A204.1 (cell line): ENCODE results near the gene CRYBA2.

Source experiments
- FAIRE-seq: peaks from 2 replicates; lab custom pipeline; 2012; peaks lifted over from hg19 to GRCh38; lab: Jason Lieb, UNC

The CRYBA2 gene, protein sequence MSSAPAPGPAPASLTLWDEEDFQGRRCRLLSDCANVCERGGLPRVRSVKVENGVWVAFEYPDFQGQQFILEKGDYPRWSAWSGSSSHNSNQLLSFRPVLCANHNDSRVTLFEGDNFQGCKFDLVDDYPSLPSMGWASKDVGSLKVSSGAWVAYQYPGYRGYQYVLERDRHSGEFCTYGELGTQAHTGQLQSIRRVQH

DNA sequence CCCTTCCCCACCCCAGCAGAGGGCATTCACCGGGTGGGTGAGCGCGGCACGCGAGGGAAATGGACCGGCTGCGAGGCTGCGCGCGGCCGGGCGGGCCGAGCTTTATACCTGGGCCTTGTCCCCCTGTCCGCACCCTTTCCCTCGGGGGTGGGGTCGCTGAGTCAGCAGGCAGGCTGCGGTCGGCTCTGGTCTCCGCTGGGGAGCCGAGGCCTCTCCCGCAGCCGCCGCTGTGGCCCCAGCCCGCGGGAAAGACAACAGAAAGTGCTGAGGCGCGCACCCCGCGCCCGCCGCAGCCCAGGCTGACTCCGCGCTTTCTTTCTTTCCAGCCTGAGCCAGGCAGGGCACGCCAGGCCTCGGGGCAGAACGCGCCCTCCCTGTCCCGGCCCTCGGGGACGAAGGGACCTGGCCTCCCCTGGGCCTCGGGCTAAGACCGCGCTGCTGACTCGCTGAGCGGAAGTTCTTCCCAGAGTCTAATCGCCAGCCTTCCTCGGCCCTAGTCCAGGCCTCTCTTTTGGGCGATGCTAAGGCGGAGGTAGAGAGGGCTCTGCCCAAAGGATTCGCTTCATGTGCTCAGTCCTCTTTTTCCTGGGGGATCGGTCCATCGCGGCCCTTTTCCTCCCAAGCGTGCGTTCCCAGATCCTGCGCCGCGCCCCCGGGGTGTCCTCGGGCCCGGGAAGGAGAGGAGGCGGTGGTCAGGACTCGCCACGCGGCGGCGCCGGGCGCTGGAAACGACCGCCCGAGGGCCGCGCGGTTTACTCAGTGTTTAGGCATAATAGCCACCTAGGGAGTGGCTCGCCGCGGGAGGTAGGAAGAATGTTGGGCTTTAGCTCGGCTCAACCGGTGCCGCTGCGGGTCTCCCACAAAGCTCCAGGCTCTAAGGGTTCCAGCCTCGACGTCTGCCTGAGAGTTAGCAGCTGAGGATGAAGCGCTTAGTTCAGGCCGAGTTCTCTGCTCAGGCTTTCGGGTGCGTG is at the start of gene CRYBA2:
Gene CRYBA2 (minus strand): TSS at position 78 of the 971 bp plus-strand sequence. CDS start 246 bp downstream, outside the sequence.
- FAIRE-seq, result no peak

DNA sequence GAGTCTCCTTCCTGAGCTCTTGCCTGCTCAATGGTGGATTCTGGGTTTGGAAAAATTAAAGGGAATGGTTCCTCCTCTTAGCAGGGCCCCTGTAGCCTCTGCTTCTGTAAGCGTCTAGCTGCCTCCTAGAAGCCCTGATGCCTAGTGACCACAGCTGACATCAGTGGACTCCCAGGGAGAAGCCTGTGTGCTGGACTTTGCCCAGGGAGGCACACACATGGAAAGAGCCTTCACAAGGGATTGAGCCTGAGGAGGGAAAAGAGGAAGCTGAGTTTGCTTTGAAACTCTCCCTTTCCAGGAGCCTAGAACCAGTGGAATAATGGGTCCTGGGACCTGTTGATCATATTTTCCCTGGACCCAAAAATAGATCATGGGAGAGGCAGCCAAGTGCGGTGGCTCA is 49.5 kb upstream of the CRYBA2 start:
- FAIRE-seq, result no peak

DNA sequence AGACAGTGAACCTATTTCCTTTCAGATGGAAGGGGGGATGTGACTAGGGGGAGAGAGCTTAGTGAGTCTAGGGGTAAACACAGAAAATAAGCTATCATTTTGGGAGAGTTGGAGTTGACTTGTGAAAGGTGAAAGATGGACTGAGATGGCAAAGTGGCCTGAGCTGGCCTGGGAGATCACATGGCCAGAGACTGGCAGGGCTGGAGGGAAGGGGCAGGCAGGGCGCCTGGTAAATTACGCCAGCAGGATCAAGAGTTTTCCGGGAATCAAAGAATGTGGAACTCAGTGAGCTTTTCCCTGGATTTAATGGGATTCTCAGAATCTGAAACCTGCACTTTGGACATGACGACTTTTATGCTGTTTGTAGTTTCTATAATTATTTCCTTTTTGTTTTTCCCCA is 48.9 kb upstream of the CRYBA2 start:
- FAIRE-seq, result no peak

DNA sequence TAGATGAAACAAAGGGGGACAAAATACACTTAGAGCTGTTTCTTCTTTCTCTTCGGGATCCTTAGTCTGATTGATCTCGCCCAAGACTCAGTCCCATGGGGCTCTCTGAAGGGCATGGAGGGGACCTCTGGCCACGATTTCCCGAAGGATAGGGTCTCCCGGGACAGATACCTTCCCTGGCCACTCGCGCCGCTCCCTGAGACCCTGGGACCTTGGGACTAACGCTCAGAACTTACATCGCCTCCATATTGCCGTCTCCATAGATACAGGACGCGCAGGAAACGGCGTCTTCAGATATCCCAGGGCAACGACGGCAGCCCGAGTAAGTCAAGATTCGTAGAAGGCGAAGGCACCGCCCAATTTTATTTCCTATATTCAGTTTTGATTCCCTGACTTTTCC is 48.0 kb upstream of the CRYBA2 start, which contains the start of gene CFAP65:
Gene CFAP65 (minus strand): TSS at position 265 of the 400 bp plus-strand sequence. CDS start 2,468 bp downstream, outside the sequence.
- FAIRE-seq, result no peak

DNA sequence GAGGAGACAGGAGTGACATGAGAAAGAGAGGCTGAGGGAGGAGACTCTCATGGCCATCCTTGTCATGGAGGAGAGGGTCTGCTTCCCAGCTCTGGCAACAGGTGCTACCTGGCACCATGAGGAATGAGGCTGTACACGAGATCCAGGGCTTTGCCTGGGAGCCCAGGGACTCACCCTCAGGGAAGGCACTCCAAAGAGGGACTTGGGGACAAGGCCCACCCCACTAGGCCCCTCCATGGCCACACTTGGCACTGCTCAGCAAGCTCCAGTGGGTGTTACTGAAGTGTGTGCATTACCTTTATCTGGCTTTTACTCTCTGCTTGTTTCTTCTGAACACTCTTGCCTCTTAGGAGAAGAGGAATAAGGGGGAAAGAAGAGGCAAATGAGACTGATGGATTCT is 45.4 kb upstream of the CRYBA2 start:
- FAIRE-seq, result no peak

DNA sequence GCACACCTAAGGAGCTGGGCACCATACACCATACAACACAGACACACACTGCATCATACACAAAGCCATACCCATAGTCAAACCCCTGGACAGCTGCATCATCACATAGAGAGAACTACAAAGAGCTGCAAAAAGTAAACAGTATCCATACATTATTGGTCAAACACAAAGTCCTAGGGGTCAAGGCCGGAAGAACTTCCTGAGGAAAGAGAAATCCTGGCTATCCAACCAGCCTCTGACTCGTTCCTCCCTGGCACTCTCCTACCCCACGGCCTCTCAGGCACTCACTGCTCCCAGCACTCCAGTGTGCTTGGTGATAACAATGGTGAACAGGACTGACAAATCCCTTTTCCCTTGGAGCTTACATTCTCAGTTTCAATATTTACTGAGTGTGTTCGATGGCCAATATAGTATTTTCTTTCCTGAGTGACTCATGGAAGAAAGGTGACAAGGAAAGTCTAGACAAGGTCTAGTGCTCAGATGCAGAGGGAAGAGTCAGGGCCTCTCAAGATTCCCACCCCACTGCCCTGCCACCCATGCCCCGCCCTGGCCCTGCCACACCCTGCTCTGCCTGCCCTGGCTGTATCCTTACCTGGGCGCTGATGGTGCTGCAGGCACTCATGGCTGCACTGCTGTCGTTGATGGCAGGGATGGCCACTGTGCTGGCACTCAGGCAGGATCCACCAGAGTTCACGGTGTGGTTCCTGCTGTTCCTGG is 44.7 kb upstream of the CRYBA2 start:
- FAIRE-seq, result no peak

DNA sequence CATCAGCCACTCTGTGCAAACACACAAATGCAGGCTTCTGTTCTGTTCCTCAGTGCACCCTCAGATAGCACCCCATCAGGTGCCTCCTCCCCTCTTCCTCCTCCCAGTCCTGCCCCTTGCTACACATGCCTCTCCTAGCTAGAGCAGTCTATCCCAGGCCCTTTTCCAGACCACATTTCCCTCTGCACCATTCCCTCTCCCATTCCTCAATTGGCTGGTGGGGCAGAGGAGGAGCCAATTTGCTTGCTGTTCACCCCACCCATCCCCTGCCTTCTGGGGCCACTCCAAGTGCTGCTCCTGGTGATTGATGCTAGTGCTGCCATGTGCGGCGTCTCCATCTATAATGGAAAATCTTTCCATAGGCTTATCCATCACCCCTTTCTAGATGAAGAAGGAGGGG is 42.7 kb upstream of the CRYBA2 start:
- no peak for FAIRE-seq

DNA sequence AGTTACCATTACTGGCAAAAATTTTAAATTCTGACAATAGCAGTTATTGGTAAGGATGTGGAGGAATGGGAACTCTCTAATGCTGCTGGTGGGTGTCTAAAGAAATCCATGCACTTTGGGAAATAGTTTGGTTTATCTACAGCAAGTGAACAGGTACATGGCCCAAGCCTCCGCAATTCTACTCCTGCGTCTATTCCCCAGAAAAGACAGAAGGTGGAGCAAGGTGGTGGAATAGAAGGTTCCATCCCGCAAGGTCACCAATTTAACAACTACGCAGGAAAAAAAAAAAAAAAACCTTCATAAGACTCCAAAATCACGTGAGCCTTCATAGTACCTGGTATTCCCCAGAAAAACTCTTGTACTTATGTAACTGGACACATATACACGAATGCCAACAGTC is 41.6 kb upstream of the CRYBA2 start:
- no peak for FAIRE-seq

DNA sequence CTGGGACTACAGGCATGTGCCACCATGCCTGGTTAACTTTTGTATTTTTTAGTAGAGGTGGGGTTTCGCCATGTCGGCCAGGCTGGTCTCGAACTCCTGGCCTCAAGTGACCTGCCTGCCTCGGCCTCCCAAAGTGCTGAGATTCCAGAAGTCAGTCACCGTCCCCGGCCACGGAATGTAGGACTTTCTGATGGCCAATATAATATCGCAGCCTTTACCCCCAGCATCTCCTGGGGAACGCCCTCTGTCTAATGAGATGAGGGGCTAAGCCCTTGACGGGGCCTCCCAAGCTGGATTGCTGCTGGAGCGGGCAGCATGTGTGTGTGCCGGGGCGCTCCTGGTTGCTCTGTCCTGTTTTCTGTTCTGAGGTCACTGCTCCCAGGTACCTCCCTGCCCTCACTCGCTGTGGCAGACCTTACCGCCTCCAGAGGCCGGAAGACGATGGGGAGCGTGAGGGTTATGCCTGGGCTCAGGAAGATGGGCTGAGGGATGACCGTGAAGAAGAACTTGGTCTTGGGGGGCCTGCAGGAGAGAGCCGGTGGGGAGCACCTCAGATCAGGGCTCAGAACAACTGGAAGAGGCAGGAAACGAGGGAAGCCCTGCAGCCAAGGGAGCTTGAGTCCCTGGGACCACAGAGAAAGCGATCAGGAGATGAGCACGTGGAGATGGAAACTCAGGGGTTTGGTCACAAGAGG is 39.0 kb upstream of the CRYBA2 start:
- FAIRE-seq, result no peak

DNA sequence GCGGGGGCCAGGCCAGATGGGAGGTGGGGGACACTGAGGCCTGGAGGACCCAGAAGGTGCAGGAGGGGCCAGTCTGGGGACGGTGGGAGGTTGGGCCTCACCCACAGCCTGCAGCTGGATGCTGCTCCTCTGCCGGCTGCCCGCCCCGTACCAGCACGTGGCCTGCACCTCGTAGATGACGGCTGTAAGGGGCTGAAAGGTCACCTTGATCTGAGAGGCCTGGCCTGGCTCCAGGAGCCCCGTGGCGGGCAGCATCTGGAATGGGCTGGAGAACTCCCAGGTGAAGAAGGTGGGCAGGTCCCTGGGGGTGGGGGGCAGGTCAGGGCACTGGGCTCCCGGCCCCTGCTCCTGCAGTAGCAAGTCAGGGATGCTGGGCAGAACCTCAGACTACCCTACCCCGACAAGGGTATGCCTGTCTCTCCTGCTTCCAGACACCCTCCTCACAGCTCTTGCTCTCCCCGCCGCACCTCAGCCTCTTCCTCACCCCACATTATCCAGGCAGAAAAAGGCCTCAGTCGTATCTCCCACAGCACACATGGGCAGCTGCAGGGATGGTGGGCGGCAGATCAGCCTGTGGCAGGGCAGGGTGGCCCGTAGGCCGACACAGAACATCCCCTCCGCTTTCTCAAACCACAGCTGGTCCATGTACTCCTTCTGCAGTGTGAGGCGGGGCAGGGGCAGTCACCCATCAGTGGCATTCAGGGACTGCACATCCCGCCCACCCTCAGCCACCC is 38.0 kb upstream of the CRYBA2 start:
- no peak for FAIRE-seq

DNA sequence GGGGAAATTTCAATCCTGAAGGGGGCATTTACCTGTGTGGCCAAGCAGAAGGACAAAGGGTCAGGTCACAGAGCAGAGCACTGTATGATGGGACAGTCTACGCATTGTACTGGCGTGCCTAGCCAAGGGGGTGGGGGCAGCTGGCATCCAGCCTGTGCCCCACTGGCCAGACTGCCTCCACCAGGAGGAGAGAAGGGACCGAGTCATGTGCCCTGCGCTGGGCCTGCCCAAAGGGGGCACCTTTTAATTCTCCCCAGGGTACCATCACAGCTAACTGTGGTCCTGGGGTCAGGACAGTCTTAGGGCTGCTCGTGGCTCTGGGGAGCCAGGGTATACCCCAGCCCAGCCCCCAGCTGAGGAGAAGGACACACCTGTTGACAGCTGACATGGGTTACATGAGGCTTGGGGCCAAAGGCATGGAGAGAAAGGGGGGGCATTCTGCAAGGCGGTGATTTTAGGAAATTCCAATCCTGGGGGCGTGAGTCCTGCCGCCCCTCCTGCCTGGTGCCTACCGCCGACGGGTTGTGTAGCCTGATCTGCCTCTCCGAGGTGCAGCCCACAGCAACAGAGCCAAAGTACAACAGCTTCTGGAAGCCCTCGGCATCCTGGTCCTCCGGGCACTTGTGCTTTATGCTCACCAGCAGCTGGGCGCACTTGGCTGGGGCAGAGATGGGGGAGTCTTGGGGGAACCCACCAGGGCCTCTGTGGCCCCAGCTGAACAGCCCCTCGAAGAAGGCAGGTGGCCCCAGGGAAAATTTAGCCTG is 37.1 kb upstream of the CRYBA2 start:
- FAIRE-seq, result no peak

DNA sequence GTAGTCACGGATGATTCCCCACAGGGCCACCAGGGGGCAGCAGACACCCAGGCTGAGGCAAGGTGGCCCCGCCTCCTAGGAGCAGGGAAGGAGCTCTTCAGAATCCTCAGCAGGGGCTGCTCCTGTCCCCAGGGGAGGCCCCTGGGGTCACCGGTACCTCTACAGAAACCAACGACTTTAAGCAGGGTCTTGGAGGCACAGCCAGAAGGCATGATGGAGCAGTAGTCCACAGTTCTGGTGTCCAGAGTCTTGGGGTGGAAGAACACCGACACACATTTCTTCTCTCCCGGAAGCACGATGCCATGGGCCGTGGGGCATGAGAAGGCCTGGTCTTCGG is 36.6 kb upstream of the CRYBA2 start:
- FAIRE-seq, result no peak

DNA sequence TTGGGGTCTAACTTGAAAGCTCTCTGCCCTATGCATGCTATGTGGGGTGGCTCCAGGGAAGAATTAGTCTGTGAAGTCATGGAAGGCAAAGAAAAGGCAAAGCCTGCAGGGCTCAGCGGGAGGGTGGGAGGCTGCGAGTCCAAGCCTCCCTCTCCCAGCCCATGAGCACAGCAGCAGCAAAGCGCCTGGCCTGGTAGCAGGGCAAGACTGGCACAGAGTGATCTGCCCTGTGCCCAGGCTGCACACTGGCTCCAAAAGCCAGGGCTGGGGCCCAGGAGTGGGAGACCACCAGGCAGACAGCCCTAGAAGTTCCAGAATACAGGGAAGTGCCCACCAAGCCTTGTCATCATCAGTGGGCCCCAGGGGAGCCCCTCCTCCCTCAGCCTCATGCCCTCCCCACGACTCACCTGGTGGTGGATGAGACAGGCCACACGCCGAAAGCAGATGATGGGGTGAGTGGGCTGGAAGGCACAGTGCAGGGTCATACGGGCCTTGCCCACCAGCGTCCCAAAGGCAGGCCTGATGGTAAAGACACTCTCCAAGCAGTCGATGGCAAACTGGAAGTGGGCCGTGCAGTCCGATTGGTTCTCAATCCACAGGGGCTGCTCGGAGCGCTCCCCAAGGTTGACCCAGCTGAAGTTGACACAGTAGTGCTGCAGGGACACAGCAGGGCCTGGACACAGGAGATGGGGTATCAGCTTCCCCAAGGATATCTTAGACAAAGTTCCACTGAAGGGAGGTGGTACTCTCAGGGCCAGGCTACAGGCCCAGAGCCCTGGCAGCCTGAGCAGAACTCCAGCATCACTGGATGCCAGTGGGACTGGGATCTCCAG is 36.0 kb upstream of the CRYBA2 start:
- no peak for FAIRE-seq

DNA sequence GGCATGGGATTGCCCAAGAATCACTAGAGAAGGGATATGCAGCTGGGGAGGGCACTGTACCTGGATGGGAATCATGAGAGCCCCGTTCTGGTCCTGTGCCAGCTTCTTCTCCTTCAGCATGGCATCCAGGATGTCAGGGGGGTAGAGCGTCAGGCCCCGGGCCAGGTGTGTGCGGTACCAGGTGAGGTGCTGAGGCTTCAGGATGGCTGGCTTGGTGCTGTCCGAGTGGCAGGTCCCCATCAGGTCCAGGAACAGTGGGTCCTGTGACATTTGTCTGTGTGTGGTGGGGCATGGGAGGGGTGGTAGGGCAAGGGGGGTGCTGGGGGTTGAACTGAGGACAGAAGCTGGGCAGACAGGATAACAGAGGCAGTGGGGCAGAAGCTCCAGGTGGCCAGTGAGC is 34.9 kb upstream of the CRYBA2 start:
- FAIRE-seq, result no peak

DNA sequence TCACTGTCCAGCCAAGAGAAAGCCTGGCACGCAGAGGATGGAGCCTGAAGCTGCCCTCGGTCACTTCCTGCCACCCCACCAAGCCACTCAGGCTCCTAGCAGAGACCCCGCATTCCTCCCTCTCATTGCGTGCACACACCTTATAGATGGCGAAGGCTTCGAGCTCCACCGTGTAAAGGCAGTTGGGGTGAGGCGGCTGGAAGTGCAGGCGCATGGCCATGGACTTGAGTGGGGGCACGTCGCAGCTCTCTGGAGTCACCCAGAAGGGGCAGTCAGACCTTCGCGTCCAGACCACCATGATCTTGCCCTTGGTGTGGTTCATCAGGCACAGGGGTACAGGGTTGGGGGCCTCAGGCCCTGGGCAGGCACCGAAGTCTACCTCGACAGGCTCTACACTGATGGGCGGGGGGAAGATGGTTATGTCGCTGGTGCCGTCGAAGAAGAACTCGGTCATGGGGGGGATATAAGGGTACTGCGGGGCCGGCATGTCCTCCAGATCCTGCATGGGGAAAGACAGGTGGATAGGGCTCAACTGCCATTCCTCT is 34.4 kb upstream of the CRYBA2 start:
- FAIRE-seq, result no peak

DNA sequence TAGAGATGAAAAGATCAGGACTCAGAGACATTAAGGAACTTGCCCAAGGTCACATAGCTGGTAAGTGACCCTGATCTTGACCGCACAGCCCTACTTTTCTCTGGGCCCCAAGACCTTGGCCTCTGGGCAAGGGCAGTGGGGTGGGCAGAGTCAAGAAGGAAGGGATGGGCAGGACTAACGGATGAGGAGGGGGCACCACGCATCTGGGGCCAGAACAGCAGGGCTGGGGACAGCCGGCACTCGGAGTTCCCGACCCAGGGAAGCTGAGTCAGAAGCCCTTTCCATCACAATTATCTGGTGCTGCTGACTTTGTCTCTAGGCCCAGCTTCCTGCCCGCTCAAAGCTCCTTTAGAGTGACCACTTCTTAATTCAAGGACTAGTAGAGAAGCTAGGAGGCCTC is 33.7 kb upstream of the CRYBA2 start:
- FAIRE-seq, result no peak

DNA sequence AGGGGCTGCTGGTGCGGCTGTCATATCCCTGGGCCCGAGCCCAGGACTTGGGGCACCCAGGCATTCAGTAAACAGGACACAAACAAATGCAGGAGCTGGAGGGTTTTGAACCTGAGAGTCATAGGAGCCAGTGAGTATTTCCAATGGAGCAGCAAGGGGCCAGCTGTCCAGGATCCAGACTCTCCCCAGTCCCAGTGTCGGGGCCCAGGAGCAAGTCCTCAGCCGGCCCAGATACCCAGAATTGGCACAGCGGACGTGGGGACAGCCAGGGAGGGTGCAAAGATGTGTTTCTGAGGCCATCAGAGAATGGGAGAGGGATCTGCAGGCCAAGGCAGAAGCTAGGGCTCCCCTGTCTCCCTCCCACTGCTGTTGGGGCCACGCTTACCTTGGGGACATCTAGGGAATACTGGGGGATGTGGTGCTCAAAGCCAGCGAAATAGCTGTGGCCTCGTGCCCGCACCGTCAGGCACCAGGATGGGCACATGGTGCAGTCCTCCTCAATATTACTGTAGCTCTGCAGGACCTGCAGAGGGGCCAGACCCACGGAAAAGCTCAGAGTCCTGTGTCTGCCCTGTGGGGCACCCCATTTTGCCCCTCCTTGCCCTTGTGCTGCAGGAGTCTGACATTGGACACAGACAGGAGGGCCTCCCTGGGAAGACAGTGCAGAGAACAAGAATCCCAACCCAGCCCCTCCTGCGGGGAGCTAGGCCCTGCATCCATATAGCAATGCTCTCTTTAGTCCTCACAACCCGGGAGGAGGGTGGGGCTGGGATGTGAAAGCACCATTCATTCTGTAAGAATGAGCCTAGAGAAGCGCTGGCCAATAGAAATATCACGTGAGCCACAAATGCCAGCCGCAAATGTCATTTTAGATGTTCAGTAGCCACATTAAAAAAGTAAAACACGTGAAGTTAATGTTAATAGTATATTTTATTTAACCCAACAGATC is 32.7 kb upstream of the CRYBA2 start:
- FAIRE-seq, result no peak

DNA sequence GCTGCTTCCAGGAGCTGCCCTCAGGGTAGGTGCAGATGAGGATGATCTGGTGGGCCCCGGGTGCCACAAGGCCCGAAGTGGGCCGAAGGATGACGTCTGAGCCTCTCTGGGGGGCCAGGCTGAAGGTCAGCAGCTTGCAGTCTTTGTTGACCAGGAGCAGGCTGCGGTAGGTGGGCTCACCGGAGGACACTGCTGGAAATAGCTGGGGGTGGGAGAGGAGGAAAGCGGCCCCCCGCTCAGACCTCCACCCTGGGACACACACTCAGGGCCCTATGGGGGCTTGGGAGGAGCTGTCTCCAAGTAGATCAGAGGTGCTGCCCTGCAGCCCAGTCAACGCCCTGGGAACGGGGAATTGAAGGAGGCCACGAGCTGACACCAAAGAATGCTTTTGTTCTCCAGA is 30.8 kb upstream of the CRYBA2 start:
- no peak for FAIRE-seq
